H9 (cell line): Measurements from ENCODE around the gene C19orf47. TPM values are rescaled to one million over a fixed set of nuclear protein-coding genes. Genes with fewer than 3 reads are reported as not detected.
A peak's percentile ranks its signal among the peaks of the same experiment; 100 is the strongest.

ENCODE experiments used
- DNase-seq: peaks from one replicate; pipeline ENCODE4 v3.0.0-alpha.2; 2017
- H2AFZ ChIP-seq: one replicate; pipeline ENCODE4 v1.6.1; 2013; ENCODE audit warnings: mild to moderate bottlenecking, low read length, control low read depth, moderate library complexity
- H2AK5ac ChIP-seq: 2 replicates; pipeline ENCODE4 v1.6.1; 2013; ENCODE audit warnings: low read length, control low read depth, mixed read lengths; ENCODE audit not compliant: insufficient read length
- H2BK120ac ChIP-seq: one replicate; pipeline ENCODE4 v1.6.1; 2013; ENCODE audit warnings: low read depth, mild to moderate bottlenecking, low read length, control low read depth, inconsistent platforms; ENCODE audit not compliant: poor library complexity, severe bottlenecking
- H2BK12ac ChIP-seq: 2 replicates; pipeline ENCODE4 v1.6.1; 2013; ENCODE audit warnings: low read length, control low read depth, mixed read lengths, low read depth; ENCODE audit not compliant: insufficient read length
- H2BK15ac ChIP-seq: 2 replicates; pipeline ENCODE4 v1.6.1; 2013; ENCODE audit warnings: low read depth, low read length, control low read depth
- H2BK20ac ChIP-seq: one replicate; pipeline ENCODE4 v1.6.1; 2013; ENCODE audit warnings: low read depth, mild to moderate bottlenecking, low read length, control low read depth, inconsistent platforms; ENCODE audit not compliant: poor library complexity, severe bottlenecking
- H2BK5ac ChIP-seq: 2 replicates; pipeline ENCODE4 v1.6.1; 2013; ENCODE audit warnings: low read length, control low read depth, mixed read lengths; ENCODE audit not compliant: insufficient read length
- H3K14ac ChIP-seq: 2 replicates; pipeline ENCODE4 v1.6.1; 2013; ENCODE audit warnings: low read length, control low read depth; ENCODE audit not compliant: insufficient read depth
- H3K18ac ChIP-seq: 2 replicates; pipeline ENCODE4 v1.6.1; 2013; ENCODE audit warnings: low read depth, mild to moderate bottlenecking, mixed read lengths, low read length, control low read depth; ENCODE audit not compliant: insufficient read length
- H3K23ac ChIP-seq: 2 replicates; pipeline ENCODE4 v1.6.1; 2013; ENCODE audit warnings: low read length, control low read depth, mixed read lengths, low read depth; ENCODE audit not compliant: insufficient read length
- H3K23me2 ChIP-seq: 2 replicates; pipeline ENCODE4 v1.6.1; 2013; ENCODE audit warnings: low read depth, mild to moderate bottlenecking, mixed read lengths, low read length, control low read depth; ENCODE audit not compliant: insufficient read length, poor library complexity, severe bottlenecking
- H3K27ac ChIP-seq: 2 replicates; pipeline ENCODE4 v1.5.1; 2013; ENCODE audit warnings: low read length, control low read depth, mixed read lengths, low read depth; ENCODE audit not compliant: insufficient read length
- H3K27me3 ChIP-seq: 2 replicates; pipeline ENCODE4 v1.6.1; 2013; ENCODE audit warnings: low read length, control low read depth, inconsistent platforms; ENCODE audit not compliant: insufficient read depth
- H3K4ac ChIP-seq: 2 replicates; pipeline ENCODE4 v1.6.1; 2013; ENCODE audit warnings: low read depth, mild to moderate bottlenecking, control low read depth, inconsistent platforms, low read length, moderate library complexity
- H3K4me1 ChIP-seq: 2 replicates; pipeline ENCODE4 v1.6.1; 2013; ENCODE audit warnings: low read length, control low read depth, inconsistent platforms; ENCODE audit not compliant: insufficient read depth
- H3K4me2 ChIP-seq: 2 replicates; pipeline ENCODE4 v1.6.1; 2013; ENCODE audit warnings: low read length, control low read depth, mixed read lengths; ENCODE audit not compliant: insufficient read length, insufficient read depth
- H3K56ac ChIP-seq: 2 replicates; pipeline ENCODE4 v1.6.1; 2013; ENCODE audit warnings: low read depth, mild to moderate bottlenecking, mixed read lengths, low read length, control low read depth; ENCODE audit not compliant: insufficient read length
- H3K79me1 ChIP-seq: 2 replicates; pipeline ENCODE4 v1.6.1; 2013; ENCODE audit warnings: low read depth, mild to moderate bottlenecking, moderate library complexity, low read length, control low read depth, inconsistent platforms; ENCODE audit not compliant: insufficient read depth, poor library complexity, severe bottlenecking
- H3K79me2 ChIP-seq: 2 replicates; pipeline ENCODE4 v1.6.1; 2013; ENCODE audit warnings: low read length, control low read depth, inconsistent platforms; ENCODE audit not compliant: insufficient read depth
- H3K9ac ChIP-seq: 2 replicates; pipeline ENCODE4 v1.6.1; 2013; ENCODE audit warnings: low read length, control low read depth, mixed read lengths; ENCODE audit not compliant: insufficient read length; ENCODE audit errors: extremely low read depth
- H3K9me3 ChIP-seq: one replicate; pipeline ENCODE4 v1.6.1; 2013; ENCODE audit warnings: low read depth, low read length, inconsistent platforms; ENCODE audit not compliant: control insufficient read depth
- H3T11ph ChIP-seq: one replicate; pipeline ENCODE4 v1.6.1; 2013; ENCODE audit warnings: mild to moderate bottlenecking, low read length, control low read depth, inconsistent platforms
- H4K20me1 ChIP-seq: one replicate; pipeline ENCODE4 v1.6.1; 2013; ENCODE audit not compliant: control insufficient read depth, insufficient read length, insufficient read depth
- H4K5ac ChIP-seq: 2 replicates; pipeline ENCODE4 v1.6.1; 2013; ENCODE audit warnings: low read depth, mild to moderate bottlenecking, mixed read lengths, low read length, control low read depth; ENCODE audit not compliant: insufficient read length
- H4K8ac ChIP-seq: replicated peaks from 2 replicates; pipeline ENCODE4 v1.6.1; 2013; ENCODE audit warnings: low read length, control low read depth, mixed read lengths, low read depth; ENCODE audit not compliant: insufficient read length
- H4K91ac ChIP-seq: 2 replicates; pipeline ENCODE4 v1.6.1; 2013; ENCODE audit warnings: low read depth, mild to moderate bottlenecking, moderate library complexity, mixed read lengths, low read length, control low read depth; ENCODE audit not compliant: insufficient read length
- H3K27ac Mint-ChIP-seq, 3 experiments: 2 replicates in 2 of 3; 3 replicates in 1 of 3; pipeline ENCODE4 v1.8.0; 2020 to 2021; ENCODE audit warnings: mixed read lengths in 3 of 3, mild to moderate bottlenecking in 1 of 3, moderate library complexity in 1 of 3
- H3K27me3 Mint-ChIP-seq: 2 replicates; pipeline ENCODE4 v1.8.0; 2021; ENCODE audit warnings: low read depth, mild to moderate bottlenecking, moderate library complexity, mixed read lengths
- H3K36me3 Mint-ChIP-seq, 3 experiments: 2 replicates in 2 of 3; 3 replicates in 1 of 3; pipeline ENCODE4 v1.8.0; 2020 to 2021; ENCODE audit warnings: low read depth in 3 of 3, mixed read lengths in 3 of 3; ENCODE audit not compliant: insufficient read depth in 1 of 3
- H3K4me1 Mint-ChIP-seq, 2 experiments: 2 replicates each; pipeline ENCODE4 v1.8.0; 2020; ENCODE audit warnings: mixed read lengths in 2 of 2
- H3K4me3 Mint-ChIP-seq, 2 experiments: 2 replicates in 1 of 2; 3 replicates in 1 of 2; pipeline ENCODE4 v1.8.0; 2020 to 2021; ENCODE audit warnings: mild to moderate bottlenecking in 2 of 2, mixed read lengths in 2 of 2, moderate library complexity in 1 of 2
- H3K9me3 Mint-ChIP-seq, 2 experiments: 2 replicates in 1 of 2; 3 replicates in 1 of 2; pipeline ENCODE4 v1.8.0; 2020; ENCODE audit warnings: mild to moderate bottlenecking in 2 of 2, mixed read lengths in 2 of 2, moderate library complexity in 1 of 2
- CTCF ChIP-seq: fragments of 200-600 bp; sonication (generic); conservative IDR thresholded peaks from 3 replicates; pipeline ENCODE4 v1.8.0; 2021; ENCODE audit warnings: antibody characterized with exemption, mild to moderate bottlenecking
- WGBS: extraction: QIAGEN DNeasy Blood & Tissue Kit; methylation state at CpG from one replicate; pipeline ENCODE4 v1.1.7; 2013; ENCODE audit warnings: missing lambda C conversion rate, low lambda C conversion rate, mixed read lengths; ENCODE audit not compliant: insufficient read length; ENCODE audit errors: extremely low coverage; 5-methylcytosine and 5-hydroxymethylcytosine counted together
- total RNA-seq: library from RNA; stranded (reverse); gene quantifications from 2 replicates; pipeline ENCODE4 v1.2.1, GENCODE V29; 2021

The C19orf47 gene
- total RNA-seq, 1 experiment from 2014 or later = 19.4 TPM

GRCh38 chr19:40282920-40283319, 65.3 kb downstream of the C19orf47 start:
- no peak overlapping the region for H3T11ph ChIP-seq
- H3K4me1 Mint-ChIP-seq = peaks cover 36 to 45% of the 10 kb centered on the region in 2 experiments
- H3K36me3 Mint-ChIP-seq = peaks cover 0 to 2% (median 0%) of the 10 kb centered on the region in 3 experiments; a peak in 1 of 7 replicates

More at GRCh38 chr19:40282920-40283319, 65.3 kb downstream of the C19orf47 start:
- H2AFZ ChIP-seq = no peak overlapping the region
- Mint-ChIP-seq H3K27me3 (no peaks in the 10 kb centered on the region), H3K4me3 (peak overlapping the region; percentile 96 to 98), H3K9me3 (no peaks in the 10 kb centered on the region; a peak in 1 of 5 replicates), H3K27ac (0 out of 7 replicates have a peak overlapping the region, but pooled peaks of 2 of the 3 experiments have one; percentile 21 to 99)
- H4K5ac ChIP-seq = no peak overlapping the region
- H2BK120ac ChIP-seq = no peak overlapping the region
- no peak overlapping the region for H3K4me2 ChIP-seq
- peaks cover 15% of the 10 kb centered on the region for H3K79me2 ChIP-seq
- no peak overlapping the region for H3K14ac ChIP-seq
- H3K9me3 ChIP-seq = no peaks in the 10 kb centered on the region
- no peak overlapping the region for H3K27ac ChIP-seq
- no peak overlapping the region for H2BK20ac ChIP-seq
- H3K4me1 ChIP-seq = no peaks in the 10 kb centered on the region; the same call in 1 of the 2 replicates
- no peak overlapping the region for H3K56ac ChIP-seq
- no peak overlapping the region for H2BK5ac ChIP-seq
- H3K27me3 ChIP-seq = no peaks in the 10 kb centered on the region
- no peak overlapping the region for H3K9ac ChIP-seq
- no peak overlapping the region for H3K18ac ChIP-seq
- no peak for TF ChIP-seq CTCF
- no peak overlapping the region for H3K4ac ChIP-seq
- peaks cover 5% of the 10 kb centered on the region for H3K79me1 ChIP-seq
- WGBS = no CpG with 5 or more reads among the region's 4 CpGs
- no peak overlapping the region for H3K23ac ChIP-seq
- no peak overlapping the region for H4K91ac ChIP-seq
- H2AK5ac ChIP-seq = no peak overlapping the region
- no peak overlapping the region for H2BK12ac ChIP-seq
- H2BK15ac ChIP-seq = no peak overlapping the region
- no peak for DNase-seq
- no peak overlapping the region for H4K8ac ChIP-seq
- H4K20me1 ChIP-seq = no peaks in the 10 kb centered on the region
- H3K23me2 ChIP-seq = peaks cover 9% of the 10 kb centered on the region
